Measurements from ENCODE around the gene PCSK5.

PCSK5 gene

GRCh38 chr9:76090909-76091308 is 200.4 kb downstream of the PCSK5 start:
- DNase-seq: no peak

GRCh38 chr9:76092572-76092971 is 202.1 kb downstream of the PCSK5 start:
- no peak for DNase-seq

GRCh38 chr9:76095585-76095984 is 205.1 kb downstream of the PCSK5 start:
- no peak for DNase-seq

- no peak for DNase-seq
These were observed 209.0 kb downstream of the PCSK5 start for GRCh38 chr9:76099516-76099915.

- no peak for DNase-seq
These were observed 210.6 kb downstream of the PCSK5 start for GRCh38 chr9:76101075-76101474.

GRCh38 chr9:76101491-76101890 is 211.0 kb downstream of the PCSK5 start:
- no peak for DNase-seq

GRCh38 chr9:76101947-76102346 is 211.5 kb downstream of the PCSK5 start:
- no peak for DNase-seq

GRCh38 chr9:76103531-76104315 is 213.2 kb downstream of the PCSK5 start:
- no peak for DNase-seq

- DNase-seq: no peak
These were observed 217.0 kb downstream of the PCSK5 start for GRCh38 chr9:76107482-76107881.

- no peak for DNase-seq
These were observed 219.5 kb downstream of the PCSK5 start for GRCh38 chr9:76109953-76110352.

- DNase-seq: no peak
These were observed 221.7 kb downstream of the PCSK5 start for GRCh38 chr9:76112151-76112550.

GRCh38 chr9:76114144-76114543 is 223.7 kb downstream of the PCSK5 start:
- DNase-seq: no peak

GRCh38 chr9:76115396-76115795 is 224.9 kb downstream of the PCSK5 start:
- DNase-seq: no peak

GRCh38 chr9:76115982-76116646 is 225.6 kb downstream of the PCSK5 start:
- DNase-seq: no peak

- DNase-seq: no peak
These were observed 226.4 kb downstream of the PCSK5 start for GRCh38 chr9:76116913-76117312.

- DNase-seq: no peak
These were observed 237.2 kb downstream of the PCSK5 start for GRCh38 chr9:76127637-76128036.

GRCh38 chr9:76135902-76136301 is 245.4 kb downstream of the PCSK5 start:
- no peak for DNase-seq

- DNase-seq: no peak
These were observed 246.5 kb downstream of the PCSK5 start for GRCh38 chr9:76136986-76137385.

- DNase-seq: no peak
These were observed 247.5 kb downstream of the PCSK5 start for GRCh38 chr9:76137931-76138330.

GRCh38 chr9:76138360-76138759 is 247.9 kb downstream of the PCSK5 start:
- DNase-seq: no peak

- DNase-seq: no peak
These were observed 253.4 kb downstream of the PCSK5 start for GRCh38 chr9:76143834-76144233.

GRCh38 chr9:76150013-76150412 is 259.5 kb downstream of the PCSK5 start:
- DNase-seq: no peak

- DNase-seq: no peak
These were observed 260.8 kb downstream of the PCSK5 start for GRCh38 chr9:76151267-76151666.

GRCh38 chr9:76153339-76153738 is 262.9 kb downstream of the PCSK5 start:
- no peak for DNase-seq

Measured in activated CD8-positive, alpha-beta memory T cell treated with anti-CD3 and anti-CD28 coated beads, Interleukin-2, amount 50 U/mL, for 48 hours (primary cell).